ENCODE data around the gene CXCL12.

Gene CXCL12

GRCh38 chr10:44364566-44364965 is 20.3 kb downstream of the CXCL12 start:
- DNase-seq (ENCODE audit: low read depth in 3 of 3, low spot score in 1 of 3), result no peak

GRCh38 chr10:44363716-44364115 is 21.2 kb downstream of the CXCL12 start:
- no peak for DNase-seq (ENCODE audit: low read depth in 3 of 3, low spot score in 1 of 3)

GRCh38 chr10:44362866-44363711 is 21.8 kb downstream of the CXCL12 start:
- no peak for DNase-seq (ENCODE audit: low read depth in 3 of 3, low spot score in 1 of 3)

GRCh38 chr10:44361109-44361508 is 23.8 kb downstream of the CXCL12 start:
- no peak for DNase-seq (ENCODE audit: low read depth in 3 of 3, low spot score in 1 of 3)

- DNase-seq (ENCODE audit: low read depth in 3 of 3, low spot score in 1 of 3), result no peak
Measured at GRCh38 chr10:44358080-44358771, 26.7 kb downstream of the CXCL12 start.

- no peak for DNase-seq (ENCODE audit: low read depth in 3 of 3, low spot score in 1 of 3)
Measured at GRCh38 chr10:44357023-44357540, 27.8 kb downstream of the CXCL12 start.

- DNase-seq (ENCODE audit: low read depth in 3 of 3, low spot score in 1 of 3), result no peak
Measured at GRCh38 chr10:44356139-44357022, 28.5 kb downstream of the CXCL12 start.

- DNase-seq (ENCODE audit: low read depth in 3 of 3, low spot score in 1 of 3), result no peak
Measured at GRCh38 chr10:44355630-44356029, 29.3 kb downstream of the CXCL12 start.

GRCh38 chr10:44354771-44355170 is 30.1 kb downstream of the CXCL12 start:
- DNase-seq (ENCODE audit: low read depth in 3 of 3, low spot score in 1 of 3), result no peak

GRCh38 chr10:44353721-44354120 is 31.2 kb downstream of the CXCL12 start:
- no peak for DNase-seq (ENCODE audit: low read depth in 3 of 3, low spot score in 1 of 3)

- DNase-seq (ENCODE audit: low read depth in 3 of 3, low spot score in 1 of 3), result no peak
Measured at GRCh38 chr10:44353128-44353390, 31.8 kb downstream of the CXCL12 start.

- no peak for DNase-seq (ENCODE audit: low read depth in 3 of 3, low spot score in 1 of 3)
Measured at GRCh38 chr10:44352316-44353127, 32.4 kb downstream of the CXCL12 start.

- DNase-seq (ENCODE audit: low read depth in 3 of 3, low spot score in 1 of 3), result no peak
Measured at GRCh38 chr10:44348496-44348895, 36.4 kb downstream of the CXCL12 start.

GRCh38 chr10:44347609-44348400 is 37.1 kb downstream of the CXCL12 start:
- no peak for DNase-seq (ENCODE audit: low read depth in 3 of 3, low spot score in 1 of 3)

- DNase-seq (ENCODE audit: low read depth in 3 of 3, low spot score in 1 of 3), result no peak
Measured at GRCh38 chr10:44344727-44345126, 40.2 kb downstream of the CXCL12 start.

GRCh38 chr10:44343843-44344242 is 41.1 kb downstream of the CXCL12 start:
- DNase-seq (ENCODE audit: low read depth in 3 of 3, low spot score in 1 of 3), result no peak

- DNase-seq (ENCODE audit: low read depth in 3 of 3, low spot score in 1 of 3), result no peak
Measured at GRCh38 chr10:44341886-44342285, 43.0 kb downstream of the CXCL12 start.

- DNase-seq (ENCODE audit: low read depth in 3 of 3, low spot score in 1 of 3), result no peak
Measured at GRCh38 chr10:44340557-44340956, 44.3 kb downstream of the CXCL12 start.

- no peak for DNase-seq (ENCODE audit: low read depth in 3 of 3, low spot score in 1 of 3)
Measured at GRCh38 chr10:44339218-44339617, 45.7 kb downstream of the CXCL12 start.

- no peak for DNase-seq (ENCODE audit: low read depth in 3 of 3, low spot score in 1 of 3)
Measured at GRCh38 chr10:44337081-44337480, 47.8 kb downstream of the CXCL12 start.
